ENCODE data around the gene L1CAM.

The L1CAM gene

GRCh38 chrX:153867139-153867538, 18.8 kb downstream of the L1CAM start:
- Histone ChIP-seq H3K36me3 (ENCODE audit: control insufficient read depth in 2 of 2, insufficient read depth in 1 of 2, low read length in 2 of 2) (no peaks in the 10 kb centered on the region), H3K4me3 (ENCODE audit: low read depth, low read length) (no peak overlapping the region), H3K9me3 (ENCODE audit: control insufficient read depth, insufficient read depth, low read depth, low read length) (no peaks in the 10 kb centered on the region), H3K27ac (ENCODE audit: extremely low read depth, low read depth, low read length) (no peak overlapping the region), H3K4me1 (ENCODE audit: control insufficient read depth, insufficient read depth, low read length) (no peaks in the 10 kb centered on the region)
- ChIA-PET CTCF (no interaction called here), POLR2A (no interaction called here)
- TF ChIP-seq ZNF473 (tag by site-specific recombination; IDR thresholded peaks at IDR 0.05) (no peak), ZBTB17 (tag by site-specific recombination; IDR thresholded peaks at IDR 0.05) (no peak), ZNF221 (tag by site-specific recombination; IDR thresholded peaks at IDR 0.05; ENCODE audit: borderline replicate concordance) (no peak), SP3 (tag by site-specific recombination; IDR thresholded peaks at IDR 0.05) (no peak), HOXC10 (CRISPR knock-in tag; IDR thresholded peaks at IDR 0.05) (no peak), ZBTB44 (tag by site-specific recombination; IDR thresholded peaks at IDR 0.05) (no peak), ZNF211 (tag by site-specific recombination; IDR thresholded peaks at IDR 0.05; ENCODE audit: low read depth) (no peak), ZNF2 (tag by site-specific recombination; IDR thresholded peaks at IDR 0.05) (no peak), ZSCAN23 (tag by site-specific recombination; IDR thresholded peaks at IDR 0.05) (no peak), ZNF701 (tag by site-specific recombination; IDR thresholded peaks at IDR 0.05) (no peak), ZNF138 (tag by site-specific recombination; IDR thresholded peaks at IDR 0.05; ENCODE audit: borderline replicate concordance) (no peak)
- TF ChIP-seq, protein P1, sequence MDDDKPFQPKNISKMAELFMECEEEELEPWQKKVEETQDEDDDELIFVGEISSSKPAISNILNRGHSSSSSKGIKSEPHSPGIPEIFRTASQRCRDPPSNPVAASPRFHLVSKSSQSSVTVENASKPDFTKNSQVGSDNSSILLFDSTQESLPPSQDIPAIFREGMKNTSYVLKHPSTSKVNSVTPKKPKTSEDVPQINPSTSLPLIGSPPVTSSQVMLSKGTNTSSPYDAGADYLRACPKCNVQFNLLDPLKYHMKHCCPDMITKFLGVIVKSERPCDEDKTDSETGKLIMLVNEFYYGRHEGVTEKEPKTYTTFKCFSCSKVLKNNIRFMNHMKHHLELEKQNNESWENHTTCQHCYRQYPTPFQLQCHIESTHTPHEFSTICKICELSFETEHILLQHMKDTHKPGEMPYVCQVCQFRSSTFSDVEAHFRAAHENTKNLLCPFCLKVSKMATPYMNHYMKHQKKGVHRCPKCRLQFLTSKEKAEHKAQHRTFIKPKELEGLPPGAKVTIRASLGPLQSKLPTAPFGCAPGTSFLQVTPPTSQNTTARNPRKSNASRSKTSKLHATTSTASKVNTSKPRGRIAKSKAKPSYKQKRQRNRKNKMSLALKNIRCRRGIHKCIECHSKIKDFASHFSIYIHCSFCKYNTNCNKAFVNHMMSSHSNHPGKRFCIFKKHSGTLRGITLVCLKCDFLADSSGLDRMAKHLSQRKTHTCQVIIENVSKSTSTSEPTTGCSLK (tag by site-specific recombination; IDR thresholded peaks at IDR 0.05), result no peak
- TF ChIP-seq, protein P2, sequence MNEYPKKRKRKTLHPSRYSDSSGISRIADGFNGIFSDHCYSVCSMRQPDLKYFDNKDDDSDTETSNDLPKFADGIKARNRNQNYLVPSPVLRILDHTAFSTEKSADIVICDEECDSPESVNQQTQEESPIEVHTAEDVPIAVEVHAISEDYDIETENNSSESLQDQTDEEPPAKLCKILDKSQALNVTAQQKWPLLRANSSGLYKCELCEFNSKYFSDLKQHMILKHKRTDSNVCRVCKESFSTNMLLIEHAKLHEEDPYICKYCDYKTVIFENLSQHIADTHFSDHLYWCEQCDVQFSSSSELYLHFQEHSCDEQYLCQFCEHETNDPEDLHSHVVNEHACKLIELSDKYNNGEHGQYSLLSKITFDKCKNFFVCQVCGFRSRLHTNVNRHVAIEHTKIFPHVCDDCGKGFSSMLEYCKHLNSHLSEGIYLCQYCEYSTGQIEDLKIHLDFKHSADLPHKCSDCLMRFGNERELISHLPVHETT (tag by site-specific recombination; IDR thresholded peaks at IDR 0.05), result no peak
- TF ChIP-seq, protein P3, sequence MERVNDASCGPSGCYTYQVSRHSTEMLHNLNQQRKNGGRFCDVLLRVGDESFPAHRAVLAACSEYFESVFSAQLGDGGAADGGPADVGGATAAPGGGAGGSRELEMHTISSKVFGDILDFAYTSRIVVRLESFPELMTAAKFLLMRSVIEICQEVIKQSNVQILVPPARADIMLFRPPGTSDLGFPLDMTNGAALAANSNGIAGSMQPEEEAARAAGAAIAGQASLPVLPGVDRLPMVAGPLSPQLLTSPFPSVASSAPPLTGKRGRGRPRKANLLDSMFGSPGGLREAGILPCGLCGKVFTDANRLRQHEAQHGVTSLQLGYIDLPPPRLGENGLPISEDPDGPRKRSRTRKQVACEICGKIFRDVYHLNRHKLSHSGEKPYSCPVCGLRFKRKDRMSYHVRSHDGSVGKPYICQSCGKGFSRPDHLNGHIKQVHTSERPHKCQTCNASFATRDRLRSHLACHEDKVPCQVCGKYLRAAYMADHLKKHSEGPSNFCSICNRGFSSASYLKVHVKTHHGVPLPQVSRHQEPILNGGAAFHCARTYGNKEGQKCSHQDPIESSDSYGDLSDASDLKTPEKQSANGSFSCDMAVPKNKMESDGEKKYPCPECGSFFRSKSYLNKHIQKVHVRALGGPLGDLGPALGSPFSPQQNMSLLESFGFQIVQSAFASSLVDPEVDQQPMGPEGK (tag by site-specific recombination; IDR thresholded peaks at IDR 0.05), result no peak

DNA sequence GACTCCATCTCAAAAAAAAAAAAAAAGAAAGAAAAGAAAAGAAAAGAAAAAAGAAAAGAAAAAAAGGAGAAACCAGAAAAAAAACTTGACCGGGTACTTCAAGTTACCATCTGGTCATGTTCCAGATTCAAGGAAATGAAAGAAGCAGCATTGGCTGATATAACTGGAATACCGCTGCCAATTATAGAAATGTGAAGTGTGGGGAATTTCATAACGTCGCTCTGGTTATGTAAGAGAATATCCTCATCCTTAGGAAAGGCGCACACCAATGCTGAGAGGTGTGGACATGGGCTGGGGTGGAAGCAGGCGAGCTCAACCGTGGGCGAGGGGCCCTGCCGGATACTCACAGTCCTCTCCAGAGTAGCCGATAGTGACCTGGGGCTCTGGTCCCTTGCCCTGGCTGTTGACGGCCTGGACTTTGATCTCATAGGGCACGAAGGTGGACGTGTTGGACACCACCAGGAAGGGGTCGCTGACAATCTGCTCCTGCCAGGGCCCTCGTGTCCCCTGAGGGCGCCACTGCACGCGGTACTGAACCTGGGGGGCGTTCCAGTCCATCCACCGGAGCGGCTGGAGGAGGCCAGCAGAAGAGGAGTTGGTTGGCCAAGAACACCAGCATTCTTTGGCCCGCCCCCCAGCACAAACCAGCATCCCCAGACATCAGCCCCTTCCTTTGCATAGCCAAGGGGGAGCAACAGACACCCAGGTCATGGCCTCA, 19.5 kb downstream of the L1CAM start:
- TF ChIP-seq RBAK (tag by site-specific recombination; IDR thresholded peaks at IDR 0.05) (no peak), OVOL3 (tag by site-specific recombination; IDR thresholded peaks at IDR 0.05) (no peak)
- TF ChIP-seq, protein P4, sequence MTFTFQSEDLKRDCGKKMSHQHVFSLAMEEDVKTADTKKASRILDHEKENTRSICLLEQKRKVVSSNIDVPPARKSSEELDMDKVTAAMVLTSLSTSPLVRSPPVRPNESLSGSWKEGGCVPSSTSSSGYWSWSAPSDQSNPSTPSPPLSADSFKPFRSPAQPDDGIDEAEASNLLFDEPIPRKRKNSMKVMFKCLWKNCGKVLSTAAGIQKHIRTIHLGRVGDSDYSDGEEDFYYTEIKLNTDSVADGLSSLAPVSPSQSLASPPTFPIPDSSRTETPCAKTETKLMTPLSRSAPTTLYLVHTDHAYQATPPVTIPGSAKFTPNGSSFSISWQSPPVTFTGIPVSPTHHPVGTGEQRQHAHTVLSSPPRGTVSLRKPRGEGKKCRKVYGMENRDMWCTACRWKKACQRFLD (tag by site-specific recombination; IDR thresholded peaks at IDR 0.05), result no peak
- H3K4me3 ChIP-seq (ENCODE audit: low read depth, low read length), result no peak overlapping the region
- ChIA-PET POLR2A (no interaction called here), CTCF (no interaction called here)
- H3K9me3 ChIP-seq (ENCODE audit: control insufficient read depth, insufficient read depth, low read depth, low read length), result no peaks in the 10 kb centered on the region
- H3K4me1 ChIP-seq (ENCODE audit: control insufficient read depth, insufficient read depth, low read length), result no peaks in the 10 kb centered on the region
- H3K27ac ChIP-seq (ENCODE audit: extremely low read depth, low read depth, low read length), result no peak overlapping the region
- no peaks in the 10 kb centered on the region for H3K36me3 ChIP-seq (ENCODE audit: control insufficient read depth in 2 of 2, insufficient read depth in 1 of 2, low read length in 2 of 2)

Data from HEK293 (cell line).